ENCODE data around the gene STARD8.

STARD8 gene

DNA sequence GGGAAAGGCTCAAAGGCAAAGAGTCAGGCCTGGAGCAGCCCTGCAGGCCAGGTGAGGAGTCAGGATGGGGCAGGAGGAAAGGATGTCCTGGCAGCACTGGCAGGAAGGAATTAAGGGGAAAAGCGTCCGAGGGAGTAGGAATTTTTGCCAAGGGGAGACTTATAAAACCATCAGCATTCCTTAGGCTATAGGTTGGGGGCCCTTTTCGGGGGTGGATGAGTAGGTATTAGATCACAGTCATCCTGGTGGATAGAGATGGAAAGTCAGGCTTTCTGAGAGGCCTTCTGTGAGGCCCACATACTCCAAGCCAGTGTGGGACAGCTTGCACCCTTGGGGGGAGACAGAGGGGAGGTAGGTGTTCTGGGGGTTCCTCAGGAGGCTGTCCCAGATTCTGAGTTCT is 12.3 kb downstream of the STARD8 start:
- H3K4me1 ChIP-seq (ENCODE audit: control insufficient read depth, low read depth, low read length): no peaks in the 10 kb centered on the region
- no peak overlapping the region for H3K27ac ChIP-seq (ENCODE audit: low read length)
- no peaks in the 10 kb centered on the region for H3K36me3 ChIP-seq (ENCODE audit: control insufficient read depth, low read depth, low read length)
- H3K9ac ChIP-seq (ENCODE audit: low read length): no peak overlapping the region
- no peaks in the 10 kb centered on the region for H3K9me3 ChIP-seq (ENCODE audit: control insufficient read depth, low read depth, low read length)
- H3K4me3 ChIP-seq (ENCODE audit: low read length): no peak overlapping the region
- no peaks in the 10 kb centered on the region for H3K27me3 ChIP-seq (ENCODE audit: control insufficient read depth, insufficient read depth, low read length)

DNA sequence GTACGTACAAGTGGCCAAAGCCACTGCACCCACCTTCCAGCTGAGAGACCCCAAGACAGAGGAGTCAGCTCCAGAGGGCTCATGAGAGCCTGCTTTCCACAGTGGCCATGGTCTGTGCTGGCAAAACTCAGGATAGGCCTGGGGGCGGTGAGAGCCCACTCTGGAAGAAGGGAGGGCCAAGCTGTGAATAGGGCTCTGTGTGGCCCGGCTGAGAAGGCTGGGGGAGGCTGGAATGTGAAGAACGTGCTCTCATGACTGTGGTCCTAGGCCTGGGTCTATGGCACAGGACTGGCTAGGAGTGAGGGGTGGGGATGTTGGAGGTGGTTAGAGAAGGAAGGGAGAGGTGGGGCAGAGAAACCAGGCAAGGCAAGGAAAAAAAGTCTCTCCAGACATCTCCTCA is 13.3 kb downstream of the STARD8 start:
- Histone ChIP-seq H3K4me3 (ENCODE audit: low read length) (no peak overlapping the region), H3K9me3 (ENCODE audit: control insufficient read depth, low read depth, low read length) (no peaks in the 10 kb centered on the region), H3K36me3 (ENCODE audit: control insufficient read depth, low read depth, low read length) (no peaks in the 10 kb centered on the region), H3K4me1 (ENCODE audit: control insufficient read depth, low read depth, low read length) (no peaks in the 10 kb centered on the region), H3K9ac (ENCODE audit: low read length) (no peak overlapping the region), H3K27ac (ENCODE audit: low read length) (no peak overlapping the region), H3K27me3 (ENCODE audit: control insufficient read depth, insufficient read depth, low read length) (no peaks in the 10 kb centered on the region)

DNA sequence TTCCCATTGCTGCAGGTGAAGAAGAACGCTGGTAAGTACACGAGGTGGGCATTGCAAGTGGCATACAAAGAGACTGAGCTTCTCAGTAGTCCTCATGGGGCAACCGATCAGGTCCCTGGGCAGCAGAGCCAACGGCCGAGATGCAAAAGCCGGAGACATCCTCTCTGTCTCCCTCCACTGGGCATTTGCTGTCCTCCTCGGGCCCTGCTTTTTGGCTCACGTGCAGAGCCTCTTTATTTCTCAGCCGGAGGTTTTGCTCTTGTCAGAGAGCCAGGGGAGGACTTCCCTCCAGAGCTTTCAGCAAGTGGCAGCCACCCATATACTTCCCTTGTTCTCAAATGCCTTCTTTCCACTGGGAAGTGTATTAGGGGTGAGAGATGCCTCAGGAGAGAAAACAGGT is 18.0 kb downstream of the STARD8 start:
- Histone ChIP-seq H3K9ac (ENCODE audit: low read length) (no peak overlapping the region), H3K9me3 (ENCODE audit: control insufficient read depth, low read depth, low read length) (peaks cover 4% of the 10 kb centered on the region), H3K27me3 (ENCODE audit: control insufficient read depth, insufficient read depth, low read length) (no peaks in the 10 kb centered on the region), H3K27ac (ENCODE audit: low read length) (no peak overlapping the region), H3K4me1 (ENCODE audit: control insufficient read depth, low read depth, low read length) (peaks cover 3% of the 10 kb centered on the region), H3K36me3 (ENCODE audit: control insufficient read depth, low read depth, low read length) (no peaks in the 10 kb centered on the region), H3K4me3 (ENCODE audit: low read length) (no peak overlapping the region)

DNA sequence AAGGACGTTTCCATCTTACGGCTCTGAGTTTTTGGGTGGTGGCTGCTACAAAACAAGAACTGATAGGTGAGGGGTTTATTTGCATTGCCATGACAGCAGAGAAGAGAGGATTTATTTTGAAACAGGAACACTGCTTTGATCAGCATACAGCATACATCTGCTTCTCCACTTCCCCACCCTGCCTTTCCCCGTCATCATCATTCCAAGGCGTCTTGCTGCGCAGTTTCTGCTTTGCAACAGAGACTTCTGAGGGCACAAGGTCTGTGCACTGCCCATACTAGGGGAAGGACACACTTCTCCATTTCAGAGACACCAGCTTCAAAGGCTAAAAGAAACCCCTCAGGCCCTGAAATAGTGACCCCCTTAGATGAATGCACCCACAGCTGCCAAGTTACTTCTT is 19.1 kb downstream of the STARD8 start:
- no peak overlapping the region for H3K9ac ChIP-seq (ENCODE audit: low read length)

GRCh38 chrX:68669094-68669860 is 21.8 kb downstream of the STARD8 start:
- no peak overlapping the region for H3K4me3 ChIP-seq (ENCODE audit: low read length)
- no peak overlapping the region for H3K27ac ChIP-seq (ENCODE audit: low read length)
- H3K27me3 ChIP-seq (ENCODE audit: control insufficient read depth, insufficient read depth, low read length): no peaks in the 10 kb centered on the region
- peaks cover 11% of the 10 kb centered on the region for H3K4me1 ChIP-seq (ENCODE audit: control insufficient read depth, low read depth, low read length)
- H3K36me3 ChIP-seq (ENCODE audit: control insufficient read depth, low read depth, low read length): no peaks in the 10 kb centered on the region
- H3K9ac ChIP-seq (ENCODE audit: low read length): no peak overlapping the region
- peaks cover 11% of the 10 kb centered on the region for H3K9me3 ChIP-seq (ENCODE audit: control insufficient read depth, low read depth, low read length)

More for the DNA sequence above, 19.1 kb downstream of the STARD8 start:
- H3K27ac ChIP-seq (ENCODE audit: low read length): no peak overlapping the region
- no peak overlapping the region for H3K4me3 ChIP-seq (ENCODE audit: low read length)
- H3K9me3 ChIP-seq (ENCODE audit: control insufficient read depth, low read depth, low read length): peaks cover 4% of the 10 kb centered on the region
- H3K27me3 ChIP-seq (ENCODE audit: control insufficient read depth, insufficient read depth, low read length): no peaks in the 10 kb centered on the region
- peaks cover 3% of the 10 kb centered on the region for H3K4me1 ChIP-seq (ENCODE audit: control insufficient read depth, low read depth, low read length)
- no peaks in the 10 kb centered on the region for H3K36me3 ChIP-seq (ENCODE audit: control insufficient read depth, low read depth, low read length)

DNA sequence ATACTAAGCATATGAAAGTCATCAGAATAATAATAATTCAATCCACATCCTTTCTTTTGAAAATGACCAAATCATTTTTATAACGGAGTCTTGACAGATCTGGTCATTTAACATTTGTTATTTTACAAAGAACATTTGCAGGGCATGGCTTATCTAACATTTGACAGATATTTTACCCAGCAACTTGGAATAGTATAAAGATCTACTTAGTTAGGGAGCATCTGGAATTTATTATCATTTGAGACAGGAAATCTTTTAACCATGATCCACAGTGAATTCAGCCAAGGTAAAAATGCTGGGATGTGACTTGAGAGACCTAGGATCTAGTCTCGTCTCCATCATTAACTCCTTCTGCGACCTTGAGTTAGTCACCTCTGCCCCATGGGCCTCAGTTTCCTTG is 22.4 kb downstream of the STARD8 start:
- Histone ChIP-seq H3K27ac (ENCODE audit: low read length) (no peak overlapping the region), H3K4me3 (ENCODE audit: low read length) (no peak overlapping the region)

GRCh38 chrX:68671221-68671620 is 23.8 kb downstream of the STARD8 start:
- Histone ChIP-seq H3K4me1 (ENCODE audit: control insufficient read depth, low read depth, low read length) (peaks cover 11% of the 10 kb centered on the region), H3K36me3 (ENCODE audit: control insufficient read depth, low read depth, low read length) (no peaks in the 10 kb centered on the region), H3K9me3 (ENCODE audit: control insufficient read depth, low read depth, low read length) (peaks cover 11% of the 10 kb centered on the region), H3K9ac (ENCODE audit: low read length) (no peak overlapping the region), H3K27ac (ENCODE audit: low read length) (no peak overlapping the region), H3K4me3 (ENCODE audit: low read length) (no peak overlapping the region), H3K27me3 (ENCODE audit: control insufficient read depth, insufficient read depth, low read length) (no peaks in the 10 kb centered on the region)

More for the DNA sequence above, 22.4 kb downstream of the STARD8 start:
- H3K27me3 ChIP-seq (ENCODE audit: control insufficient read depth, insufficient read depth, low read length): no peaks in the 10 kb centered on the region
- H3K9me3 ChIP-seq (ENCODE audit: control insufficient read depth, low read depth, low read length): peaks cover 11% of the 10 kb centered on the region
- no peak overlapping the region for H3K9ac ChIP-seq (ENCODE audit: low read length)
- H3K4me1 ChIP-seq (ENCODE audit: control insufficient read depth, low read depth, low read length): peaks cover 11% of the 10 kb centered on the region
- no peaks in the 10 kb centered on the region for H3K36me3 ChIP-seq (ENCODE audit: control insufficient read depth, low read depth, low read length)

DNA sequence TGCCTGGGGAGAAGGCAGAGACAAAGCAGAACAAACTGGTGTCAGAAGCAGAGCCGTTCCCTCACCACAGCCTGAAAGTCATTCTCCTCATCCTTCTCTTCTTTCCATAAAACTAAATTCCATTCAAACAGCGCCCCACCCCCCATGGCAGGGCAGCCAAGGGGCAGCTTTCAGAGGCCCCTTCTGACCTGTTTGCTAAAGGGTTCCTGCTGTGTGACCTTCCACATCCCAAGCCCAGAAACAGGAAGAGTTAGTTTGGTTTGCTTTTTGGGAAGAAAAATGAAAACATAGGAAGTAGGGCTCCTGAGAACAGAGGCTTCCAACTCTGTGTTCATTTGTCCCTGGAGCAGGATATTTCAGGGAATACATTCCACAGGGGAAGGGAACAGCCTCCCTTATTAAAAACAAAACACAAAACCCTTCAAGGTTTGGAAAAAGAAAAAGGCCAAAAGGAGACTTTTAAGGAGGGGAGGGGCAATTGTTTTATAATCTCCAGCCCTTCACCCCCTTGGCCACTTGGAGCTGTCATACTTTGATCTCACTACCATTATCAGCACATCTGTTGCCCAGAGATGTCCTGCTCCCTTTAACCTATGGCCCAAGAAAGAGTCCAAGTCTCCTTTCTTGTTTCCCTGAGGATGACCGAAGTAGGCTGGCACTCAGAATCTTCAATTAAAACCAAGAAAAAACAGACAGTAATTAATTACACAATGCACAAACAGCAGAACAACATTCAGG is 25.3 kb downstream of the STARD8 start:
- H3K9ac ChIP-seq (ENCODE audit: low read length): no peak overlapping the region
- H3K27ac ChIP-seq (ENCODE audit: low read length): peak overlapping the region; percentile 10
- H3K4me1 ChIP-seq (ENCODE audit: control insufficient read depth, low read depth, low read length): peaks cover 11% of the 10 kb centered on the region
- H3K36me3 ChIP-seq (ENCODE audit: control insufficient read depth, low read depth, low read length): no peaks in the 10 kb centered on the region
- H3K4me3 ChIP-seq (ENCODE audit: low read length): peak overlapping the region; percentile 40
- no peaks in the 10 kb centered on the region for H3K27me3 ChIP-seq (ENCODE audit: control insufficient read depth, insufficient read depth, low read length)
- H3K9me3 ChIP-seq (ENCODE audit: control insufficient read depth, low read depth, low read length): peaks cover 11% of the 10 kb centered on the region

DNA sequence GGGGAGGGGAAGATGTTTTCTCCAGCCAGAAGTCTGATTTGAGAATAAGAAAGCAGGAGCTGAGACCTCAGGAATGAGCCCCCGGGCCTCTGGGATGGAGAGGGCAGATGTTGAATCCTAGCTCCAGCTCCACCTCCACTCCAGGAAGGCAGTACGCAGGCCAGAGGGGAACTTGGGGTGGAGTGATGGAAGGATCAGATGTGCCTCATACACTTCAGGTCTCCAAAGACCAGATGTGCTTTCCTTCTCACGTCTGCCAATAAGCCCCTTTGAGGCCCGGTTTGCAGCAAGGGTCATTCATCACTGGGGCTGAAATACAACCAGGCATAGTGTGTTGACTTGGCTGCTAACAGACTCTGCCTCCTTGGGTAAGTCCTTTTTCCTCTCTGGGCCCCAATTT is 28.1 kb downstream of the STARD8 start:
- Histone ChIP-seq H3K27ac (ENCODE audit: low read length) (no peak overlapping the region), H3K4me3 (ENCODE audit: low read length) (no peak overlapping the region), H3K36me3 (ENCODE audit: control insufficient read depth, low read depth, low read length) (no peaks in the 10 kb centered on the region), H3K27me3 (ENCODE audit: control insufficient read depth, insufficient read depth, low read length) (no peaks in the 10 kb centered on the region), H3K4me1 (ENCODE audit: control insufficient read depth, low read depth, low read length) (peaks cover 24% of the 10 kb centered on the region), H3K9ac (ENCODE audit: low read length) (no peak overlapping the region), H3K9me3 (ENCODE audit: control insufficient read depth, low read depth, low read length) (peaks cover 7% of the 10 kb centered on the region)

DNA sequence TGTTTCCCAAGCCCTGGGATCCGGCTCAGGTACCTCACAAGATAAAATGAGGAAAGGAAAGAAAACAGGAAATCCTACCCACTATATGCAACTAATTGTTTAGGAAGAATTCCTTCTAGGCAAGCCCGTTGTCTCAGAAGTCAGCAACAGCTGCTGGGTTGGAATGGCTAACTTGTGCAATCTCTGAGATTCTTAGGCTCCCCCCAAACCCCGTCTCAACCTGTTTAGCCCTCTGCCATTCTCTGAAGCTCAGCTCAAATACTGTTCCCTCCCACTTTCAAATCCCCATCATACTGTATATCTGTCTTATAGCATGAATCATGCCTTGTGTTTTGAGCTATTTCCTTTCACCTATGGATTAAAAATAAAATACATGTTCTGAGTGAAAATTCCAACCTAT is 28.9 kb downstream of the STARD8 start:
- Histone ChIP-seq H3K9ac (ENCODE audit: low read length) (no peak overlapping the region), H3K4me3 (ENCODE audit: low read length) (no peak overlapping the region), H3K36me3 (ENCODE audit: control insufficient read depth, low read depth, low read length) (no peaks in the 10 kb centered on the region), H3K4me1 (ENCODE audit: control insufficient read depth, low read depth, low read length) (peaks cover 24% of the 10 kb centered on the region), H3K27me3 (ENCODE audit: control insufficient read depth, insufficient read depth, low read length) (no peaks in the 10 kb centered on the region), H3K27ac (ENCODE audit: low read length) (no peak overlapping the region), H3K9me3 (ENCODE audit: control insufficient read depth, low read depth, low read length) (peaks cover 7% of the 10 kb centered on the region)

DNA sequence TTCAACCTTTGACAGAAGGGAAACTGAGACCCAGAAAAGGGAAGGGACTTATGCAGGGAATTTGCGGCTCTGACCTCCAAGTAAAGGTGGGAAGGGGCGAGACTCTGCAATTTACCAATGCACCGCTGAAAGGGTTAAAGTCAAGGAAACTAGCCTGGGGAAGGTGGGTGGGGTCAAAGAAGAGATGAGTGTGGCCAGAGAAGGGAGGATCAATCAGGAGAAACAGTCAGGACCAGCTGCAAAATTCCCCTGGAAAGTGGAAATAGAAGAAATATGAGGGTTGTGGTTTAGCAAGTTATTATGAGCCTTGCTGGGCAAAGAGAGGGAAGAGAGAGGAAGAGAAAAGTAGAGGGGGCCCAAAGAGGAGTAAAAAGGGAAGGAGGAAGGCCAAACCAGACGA is 30.5 kb downstream of the STARD8 start:
- no peak overlapping the region for H3K27ac ChIP-seq (ENCODE audit: low read length)
- H3K4me3 ChIP-seq (ENCODE audit: low read length): no peak overlapping the region
- no peaks in the 10 kb centered on the region for H3K36me3 ChIP-seq (ENCODE audit: control insufficient read depth, low read depth, low read length)
- H3K9ac ChIP-seq (ENCODE audit: low read length): no peak overlapping the region
- no peaks in the 10 kb centered on the region for H3K27me3 ChIP-seq (ENCODE audit: control insufficient read depth, insufficient read depth, low read length)
- H3K9me3 ChIP-seq (ENCODE audit: control insufficient read depth, low read depth, low read length): no peaks in the 10 kb centered on the region
- H3K4me1 ChIP-seq (ENCODE audit: control insufficient read depth, low read depth, low read length): peaks cover 20% of the 10 kb centered on the region

All from iPS-18a (cell line).